Measurements from ENCODE around the gene GSG1L.

Gene GSG1L

DNA sequence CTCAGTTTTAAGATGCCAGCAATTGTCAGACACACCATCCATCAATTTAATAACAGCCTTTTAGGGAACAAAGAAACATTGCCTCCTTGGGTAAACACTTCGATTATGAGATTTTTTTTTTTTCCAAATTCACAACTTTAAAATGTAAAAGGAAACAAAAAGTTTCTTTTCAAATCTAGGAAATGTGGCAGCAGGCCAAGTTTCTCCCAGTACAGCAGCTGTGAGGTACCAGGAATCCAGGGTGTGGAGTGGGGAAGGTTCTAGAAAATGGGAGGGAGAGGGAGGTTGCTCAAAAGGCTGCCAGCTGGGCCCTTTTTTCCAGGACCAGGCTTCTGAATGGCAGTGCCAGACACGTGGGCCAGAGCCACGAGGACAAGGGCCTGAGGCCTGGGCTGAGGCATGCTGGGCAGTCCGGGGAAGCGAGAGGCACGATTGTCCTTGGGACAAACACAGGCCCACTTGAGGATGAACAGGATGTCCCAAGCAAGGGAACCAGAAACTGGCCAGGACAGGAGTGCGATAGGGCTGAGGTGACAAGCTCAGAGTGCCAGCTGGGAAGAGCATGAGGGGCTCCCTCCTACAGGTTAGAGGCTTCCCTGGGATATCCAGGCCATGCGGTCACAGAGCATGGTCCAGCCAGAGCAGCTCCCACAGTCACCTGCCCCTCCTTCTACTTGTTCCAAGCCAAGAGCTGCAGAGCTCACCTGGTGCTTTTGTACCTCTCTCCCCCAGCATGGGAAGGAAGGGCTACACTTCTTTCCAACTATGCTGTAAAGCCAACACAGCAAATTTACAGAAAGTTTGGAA lies 298.4 kb downstream of the GSG1L start:
- in situ Hi-C loops (cut with MboI; ENCODE audit: low sequenced_read_pairs), result no loop called here

GRCh38 chr16:27764427-27764826 lies 299.1 kb downstream of the GSG1L start:
- in situ Hi-C loops (cut with MboI; ENCODE audit: low sequenced_read_pairs), result no loop called here

- in situ Hi-C loops (cut with MboI; ENCODE audit: low sequenced_read_pairs), result no loop called here
These were observed 301.1 kb downstream of the GSG1L start for GRCh38 chr16:27762441-27762840.

DNA sequence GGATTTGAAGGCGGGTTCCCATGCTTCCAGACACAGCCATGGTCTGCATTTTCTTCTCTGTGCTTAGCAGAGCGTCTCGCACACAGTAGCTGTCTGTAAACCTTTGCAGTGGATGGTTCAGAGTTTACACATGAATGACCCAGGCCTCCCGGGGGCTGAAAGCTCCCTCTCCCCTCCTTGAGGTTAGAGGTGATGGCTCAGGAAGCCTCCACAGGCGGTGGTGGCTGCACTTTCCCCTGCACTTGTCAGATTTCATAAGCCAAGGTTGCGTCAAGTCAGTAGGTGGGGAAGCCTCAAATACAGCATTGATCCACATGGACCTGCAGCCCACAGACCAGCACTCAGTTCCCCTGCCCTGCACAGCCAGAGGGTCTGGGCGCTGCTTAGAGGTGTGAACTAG lies 301.7 kb downstream of the GSG1L start:
- in situ Hi-C loops (cut with MboI; ENCODE audit: low sequenced_read_pairs), result no loop called here

- in situ Hi-C loops (cut with MboI; ENCODE audit: low sequenced_read_pairs), result no loop called here
These were observed 302.7 kb downstream of the GSG1L start for GRCh38 chr16:27760789-27761176.

DNA sequence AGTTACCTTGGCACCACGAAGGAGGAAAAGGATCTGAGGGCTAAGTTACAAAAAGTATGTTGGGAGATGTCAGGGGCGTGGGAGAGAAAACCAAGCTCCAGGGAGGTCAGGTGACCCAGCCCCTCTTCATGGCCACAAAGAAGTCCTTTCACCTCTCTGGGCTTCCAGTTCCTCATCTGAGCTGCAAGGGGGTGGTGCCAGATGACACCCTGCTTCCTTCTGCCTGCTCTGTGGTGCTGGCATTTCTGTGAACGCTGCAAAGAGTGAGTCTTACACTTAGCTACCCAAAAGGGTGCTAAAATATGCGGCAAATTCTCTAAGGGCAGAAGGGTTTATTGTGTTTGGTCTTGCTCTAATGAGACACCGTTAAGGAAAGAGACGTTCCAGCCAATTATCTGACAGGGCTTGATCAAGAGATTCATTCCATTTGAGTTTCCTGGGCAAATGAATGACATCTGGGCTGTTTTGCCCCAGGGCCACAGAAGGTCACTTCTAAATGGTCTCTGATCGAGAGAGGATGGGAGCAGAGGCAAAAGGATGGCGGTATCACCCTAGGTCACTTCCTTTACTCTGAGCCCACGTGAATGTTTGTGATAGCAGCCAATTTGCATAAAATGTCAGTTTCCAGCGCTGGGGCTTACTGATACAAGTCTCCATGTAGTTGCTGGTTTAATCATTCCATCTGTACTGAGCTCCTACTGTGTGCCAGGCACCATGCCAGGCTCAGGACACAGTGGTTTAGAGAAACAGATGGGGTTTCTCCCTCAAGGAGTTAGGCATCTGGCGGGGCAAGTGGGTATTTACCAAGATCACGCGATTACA lies 303.3 kb downstream of the GSG1L start:
- in situ Hi-C loops (cut with MboI; ENCODE audit: low sequenced_read_pairs), result no loop called here

DNA sequence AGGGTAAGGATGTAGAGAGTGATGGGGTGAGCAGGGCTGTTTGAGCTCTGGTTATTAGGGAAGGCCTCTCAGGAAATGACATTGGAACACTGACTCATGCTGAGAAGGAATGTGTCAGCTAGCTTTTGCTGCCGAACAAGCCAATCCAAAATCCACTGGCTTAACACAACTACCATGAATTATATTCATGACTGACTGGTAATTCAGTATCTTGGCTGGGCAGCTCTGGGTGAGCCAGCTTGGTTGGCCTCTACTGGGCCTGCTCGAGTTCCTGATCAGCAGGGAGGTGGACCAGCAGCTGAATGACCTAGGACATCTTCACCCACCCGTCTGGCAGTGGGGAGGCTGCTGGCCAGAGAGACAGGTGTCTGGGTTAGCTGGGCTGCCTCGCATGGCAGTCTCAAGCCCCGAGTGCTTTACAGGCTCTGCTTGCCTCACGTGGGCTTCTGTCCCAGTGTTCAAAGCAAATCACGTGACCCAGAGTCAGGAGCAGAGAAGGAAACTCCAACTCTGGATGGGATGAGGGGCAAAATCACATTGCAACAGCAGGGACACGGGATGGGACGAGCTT lies 304.1 kb downstream of the GSG1L start:
- in situ Hi-C loops (cut with MboI; ENCODE audit: low sequenced_read_pairs), result no loop called here

- in situ Hi-C loops (cut with MboI; ENCODE audit: low sequenced_read_pairs), result no loop called here
These were observed 305.0 kb downstream of the GSG1L start for GRCh38 chr16:27758544-27758943.

DNA sequence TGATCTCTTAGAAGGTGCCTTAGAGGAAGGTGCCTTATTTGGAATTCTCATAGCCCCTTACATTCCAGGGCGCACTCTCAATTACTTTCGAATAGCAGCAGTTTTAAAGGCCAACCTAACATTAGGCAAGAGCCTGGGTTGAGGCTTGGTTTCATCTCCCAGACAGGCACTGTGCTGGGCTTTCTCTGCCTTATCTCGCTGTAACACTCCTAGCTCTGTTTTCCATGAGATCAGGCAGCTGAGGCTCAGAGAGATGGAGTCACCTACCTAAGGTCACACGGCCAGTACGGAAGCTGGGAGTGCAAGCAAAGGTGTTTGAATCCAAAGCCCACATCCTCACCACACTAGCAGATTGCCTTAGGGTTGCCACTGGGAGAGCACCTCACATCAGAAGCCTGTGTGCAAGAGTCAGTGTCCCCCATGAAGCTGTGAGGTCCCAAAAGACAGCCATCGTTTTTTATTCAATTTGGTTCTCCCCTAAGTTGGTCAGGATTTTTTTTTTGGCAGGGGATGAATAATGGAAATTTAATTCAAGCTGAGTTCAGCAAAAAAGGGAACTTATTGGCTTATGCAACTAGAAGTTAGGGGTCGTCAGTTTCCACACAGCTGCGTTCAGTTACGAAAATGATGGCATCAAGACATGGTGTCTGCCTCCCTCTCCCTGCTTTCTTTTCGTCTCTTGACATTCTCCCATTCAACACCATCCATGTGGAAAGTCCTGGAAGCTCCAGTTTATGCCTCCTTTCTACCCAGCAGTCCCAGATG lies 307.1 kb downstream of the GSG1L start:
- in situ Hi-C loops (cut with MboI; ENCODE audit: low sequenced_read_pairs), result no loop called here

- in situ Hi-C loops (cut with MboI; ENCODE audit: low sequenced_read_pairs), result no loop called here
These were observed 308.5 kb downstream of the GSG1L start for GRCh38 chr16:27754788-27755690.

DNA sequence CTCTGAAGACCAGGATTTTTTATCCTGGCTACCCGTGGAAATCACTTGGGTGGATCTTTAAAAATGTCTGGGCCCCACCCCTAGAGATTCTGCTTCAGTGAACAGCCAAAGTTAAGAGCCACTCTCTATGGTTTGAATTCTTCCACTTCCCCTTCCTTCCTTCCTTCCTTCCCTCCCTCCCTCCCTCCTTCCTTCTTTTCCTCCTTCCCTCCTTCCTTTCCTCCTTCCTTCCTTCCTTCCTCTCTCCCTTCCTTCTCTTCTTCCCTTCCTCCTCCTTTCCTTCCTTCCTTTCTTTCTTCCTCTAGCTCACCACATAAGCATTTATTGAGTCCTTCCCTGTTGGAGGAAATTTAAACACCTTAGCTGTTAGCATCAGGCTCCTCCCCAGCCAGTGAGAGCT lies 310.0 kb downstream of the GSG1L start:
- in situ Hi-C loops (cut with MboI; ENCODE audit: low sequenced_read_pairs), result no loop called here

DNA sequence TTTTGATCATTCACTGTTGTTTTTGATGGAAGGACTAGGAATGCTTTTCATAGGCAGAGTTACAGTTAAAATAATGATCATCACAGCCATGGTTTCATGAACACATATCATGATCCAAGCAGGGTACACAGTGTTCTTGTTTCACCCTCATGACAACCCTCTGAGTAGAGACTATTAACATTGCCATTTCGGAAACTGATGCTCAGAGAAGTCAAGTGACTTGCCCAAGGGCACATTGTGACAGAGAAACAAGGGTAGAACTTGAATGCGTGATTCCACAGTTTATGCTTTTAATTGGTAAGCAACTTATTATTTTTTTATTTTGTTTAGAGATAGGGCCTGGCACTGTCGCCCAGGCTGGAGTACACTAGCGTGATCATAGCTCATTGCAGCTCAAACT lies 311.3 kb downstream of the GSG1L start:
- in situ Hi-C loops (cut with MboI; ENCODE audit: low sequenced_read_pairs), result no loop called here

DNA sequence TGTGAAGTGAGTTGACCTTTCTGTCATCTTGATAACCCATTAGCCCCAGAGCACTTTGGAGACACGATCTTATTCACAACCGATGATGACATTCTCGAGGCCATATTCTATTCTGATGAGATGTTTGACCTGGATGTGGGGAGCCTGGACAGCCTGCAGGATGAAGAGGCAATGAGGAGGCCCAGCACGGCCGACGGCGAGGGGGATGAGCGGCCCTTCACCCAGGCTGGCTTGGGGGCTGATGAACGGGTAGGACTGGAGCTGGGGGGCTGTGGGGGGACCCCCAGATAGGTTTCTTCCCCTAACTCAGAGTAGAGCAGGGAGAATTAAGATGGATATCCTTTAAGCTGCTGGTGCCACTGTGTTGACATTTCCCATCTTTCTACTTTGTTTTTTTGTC lies 311.8 kb downstream of the GSG1L start:
- in situ Hi-C loops (cut with MboI; ENCODE audit: low sequenced_read_pairs), result no loop called here

GRCh38 chr16:27751233-27751632 lies 312.3 kb downstream of the GSG1L start:
- in situ Hi-C loops (cut with MboI; ENCODE audit: low sequenced_read_pairs), result no loop called here

GRCh38 chr16:27749946-27750345 lies 313.6 kb downstream of the GSG1L start:
- in situ Hi-C loops (cut with MboI; ENCODE audit: low sequenced_read_pairs), result no loop called here

GRCh38 chr16:27749547-27749875 lies 314.0 kb downstream of the GSG1L start:
- in situ Hi-C loops (cut with MboI; ENCODE audit: low sequenced_read_pairs), result no loop called here

DNA sequence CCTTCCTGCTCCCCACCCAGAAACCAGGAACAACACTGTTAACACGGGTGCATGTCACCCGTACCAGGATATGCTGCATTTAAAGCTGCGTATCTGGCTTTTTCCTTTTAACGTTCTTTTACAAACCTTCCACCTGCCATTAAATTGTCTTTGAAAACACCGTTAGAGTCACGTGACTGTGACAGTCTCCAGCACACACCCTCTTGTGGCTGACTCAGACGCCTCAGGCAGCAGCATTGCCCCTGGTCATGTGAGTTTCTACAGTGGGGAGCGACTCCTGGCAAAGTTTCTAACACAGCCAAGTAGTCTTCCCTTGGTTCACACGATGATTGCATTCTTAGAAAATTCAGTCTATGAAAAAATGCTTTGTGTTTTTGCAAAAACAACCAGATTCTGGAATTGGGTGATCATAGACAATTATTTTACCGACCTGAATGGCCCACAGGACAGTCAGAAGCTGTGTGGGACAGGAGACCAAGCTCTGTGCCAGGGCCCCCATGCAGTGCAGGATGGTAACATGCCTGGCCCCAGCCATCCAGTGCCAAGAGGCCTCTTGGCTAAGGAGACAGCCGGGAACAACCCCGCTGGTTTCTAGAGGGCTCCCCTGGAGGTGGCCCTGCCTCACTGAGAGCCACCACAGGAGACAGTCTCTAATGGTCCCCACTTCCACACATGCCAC lies 314.5 kb downstream of the GSG1L start:
- in situ Hi-C loops (cut with MboI; ENCODE audit: low sequenced_read_pairs), result no loop called here

DNA sequence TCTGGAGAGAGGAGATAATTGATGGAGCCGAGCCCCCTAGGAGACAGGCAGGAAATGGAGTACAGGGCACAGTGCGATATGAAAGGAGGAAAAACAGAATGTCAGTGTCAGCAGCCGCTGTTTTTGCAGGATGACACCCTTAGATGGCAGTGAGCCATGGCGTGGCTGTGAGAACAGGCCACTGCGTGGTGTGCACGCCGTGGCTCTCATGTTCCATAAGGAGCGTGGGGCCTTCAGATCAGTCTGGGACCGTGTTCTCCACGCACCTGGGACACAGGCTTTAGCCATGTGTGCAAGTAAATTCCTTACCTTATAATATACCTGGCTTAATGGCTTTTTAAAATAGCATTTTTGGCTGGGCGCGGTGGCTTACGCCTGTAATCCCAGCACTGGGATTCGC lies 315.6 kb downstream of the GSG1L start:
- in situ Hi-C loops (cut with MboI; ENCODE audit: low sequenced_read_pairs), result no loop called here

DNA sequence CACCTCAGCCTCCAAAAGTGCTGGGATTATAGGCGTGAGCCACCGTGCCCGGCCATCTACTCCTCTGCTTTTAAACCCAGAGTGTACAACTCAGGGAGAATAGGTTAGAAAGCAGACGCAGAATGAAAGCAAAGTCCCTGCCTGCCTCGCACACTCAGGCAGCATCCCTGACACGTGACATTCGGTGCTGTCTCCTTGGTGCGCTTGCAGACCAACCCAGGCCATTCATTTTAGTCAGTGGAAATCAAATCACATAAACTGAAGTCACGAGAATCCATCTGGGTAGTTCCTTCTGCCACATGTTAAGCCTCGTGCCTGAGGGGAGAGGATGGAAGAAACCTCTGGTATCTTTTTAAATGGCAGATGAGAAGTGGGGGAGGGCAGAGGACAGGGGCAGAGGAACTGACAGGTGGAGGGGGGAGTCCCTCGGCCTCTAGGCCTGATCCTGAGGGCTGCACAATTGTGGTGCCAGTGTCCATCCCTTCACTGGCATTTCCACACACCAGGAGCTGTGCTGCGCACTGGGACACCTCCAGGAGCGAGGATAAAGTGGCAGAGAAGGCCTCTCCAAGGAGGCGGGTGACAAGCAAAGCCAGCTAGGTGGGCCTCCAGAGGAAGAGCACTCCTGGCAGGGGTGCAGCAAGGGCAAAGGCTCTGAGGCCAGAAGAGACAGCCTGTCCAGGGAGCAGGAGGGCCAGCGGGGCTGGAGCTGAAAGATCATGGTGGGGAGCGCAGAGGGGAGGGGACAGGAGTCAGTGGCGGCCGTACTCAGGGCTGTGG lies 317.2 kb downstream of the GSG1L start:
- in situ Hi-C loops (cut with MboI; ENCODE audit: low sequenced_read_pairs), result no loop called here

All from HL-60/S4 (cell line).